Mesendoderm (in vitro differentiated cells): Measurements from ENCODE around the gene ENPP6.

Experiments used
- DNase-seq: peaks from one replicate; pipeline ENCODE4 v3.0.0; 2013
- H2AK5ac ChIP-seq: 2 replicates; pipeline ENCODE4 v1.6.1; 2013; ENCODE audit warnings: low read length, inconsistent platforms
- H2BK120ac ChIP-seq: 2 replicates; pipeline ENCODE4 v1.6.1; 2013; ENCODE audit warnings: low read depth, mild to moderate bottlenecking, low read length, moderate library complexity, mixed read lengths
- H2BK15ac ChIP-seq: replicated peaks from 2 replicates; pipeline ENCODE4 v1.6.1; 2013; ENCODE audit warnings: low read depth, mild to moderate bottlenecking, moderate library complexity
- H2BK5ac ChIP-seq: 2 replicates; pipeline ENCODE4 v1.6.1; 2013; ENCODE audit warnings: low read length, inconsistent platforms
- H3K18ac ChIP-seq: 2 replicates; pipeline ENCODE4 v1.6.1; 2013; ENCODE audit warnings: mild to moderate bottlenecking, low read length, mixed read lengths
- H3K23ac ChIP-seq: one replicate; pipeline ENCODE4 v1.6.1; 2013; ENCODE audit warnings: low read length
- H3K27ac ChIP-seq: 2 replicates; pipeline ENCODE4 v1.5.1; 2013; ENCODE audit warnings: low read depth, mild to moderate bottlenecking, inconsistent platforms, low read length, moderate library complexity
- H3K27me3 ChIP-seq: 2 replicates; pipeline ENCODE4 v1.6.1; 2013; ENCODE audit warnings: low read length, control low read depth, mild to moderate bottlenecking, inconsistent platforms; ENCODE audit not compliant: insufficient read depth, poor library complexity
- H3K36me3 ChIP-seq: 2 replicates; pipeline ENCODE4 v1.6.1; 2013; ENCODE audit warnings: low read length, inconsistent platforms; ENCODE audit not compliant: control insufficient read depth, insufficient read depth
- H3K4ac ChIP-seq: one replicate; pipeline ENCODE4 v1.6.1; 2013; ENCODE audit warnings: low read depth, mild to moderate bottlenecking, low read length, moderate library complexity
- H3K4me1 ChIP-seq: 2 replicates; pipeline ENCODE4 v1.6.1; 2013; ENCODE audit warnings: low read depth, low read length, inconsistent platforms; ENCODE audit not compliant: control insufficient read depth
- H3K4me2 ChIP-seq: 2 replicates; pipeline ENCODE4 v1.6.1; 2013; ENCODE audit warnings: low read length
- H3K4me3 ChIP-seq: 2 replicates; pipeline ENCODE4 v1.5.1; 2013; ENCODE audit warnings: mild to moderate bottlenecking, low read length
- H3K56ac ChIP-seq: one replicate; pipeline ENCODE4 v1.6.1; 2013; ENCODE audit warnings: low read length
- H3K79me1 ChIP-seq: 2 replicates; pipeline ENCODE4 v1.6.1; 2013; ENCODE audit warnings: low read length, inconsistent platforms
- H3K79me2 ChIP-seq: 2 replicates; pipeline ENCODE4 v1.6.1; 2013; ENCODE audit warnings: mild to moderate bottlenecking, low read length; ENCODE audit not compliant: control insufficient read depth, insufficient read depth
- H3K9ac ChIP-seq: 2 replicates; pipeline ENCODE4 v1.6.1; 2013; ENCODE audit warnings: low read length, inconsistent platforms
- H4K5ac ChIP-seq: one replicate; pipeline ENCODE4 v1.6.1; 2013; ENCODE audit warnings: low read length
- H4K8ac ChIP-seq: one replicate; pipeline ENCODE4 v1.6.1; 2013; ENCODE audit warnings: low read depth, mild to moderate bottlenecking, control low read depth, low read length, moderate library complexity
- WGBS: extraction: QIAGEN DNeasy Blood & Tissue Kit; methylation state at CpG from one replicate; pipeline ENCODE4 v1.1.7; 2013; ENCODE audit warnings: low lambda C conversion rate, missing lambda C conversion rate; ENCODE audit not compliant: insufficient coverage; ENCODE audit errors: extremely low coverage; 5-methylcytosine and 5-hydroxymethylcytosine counted together

The ENPP6 gene

DNA sequence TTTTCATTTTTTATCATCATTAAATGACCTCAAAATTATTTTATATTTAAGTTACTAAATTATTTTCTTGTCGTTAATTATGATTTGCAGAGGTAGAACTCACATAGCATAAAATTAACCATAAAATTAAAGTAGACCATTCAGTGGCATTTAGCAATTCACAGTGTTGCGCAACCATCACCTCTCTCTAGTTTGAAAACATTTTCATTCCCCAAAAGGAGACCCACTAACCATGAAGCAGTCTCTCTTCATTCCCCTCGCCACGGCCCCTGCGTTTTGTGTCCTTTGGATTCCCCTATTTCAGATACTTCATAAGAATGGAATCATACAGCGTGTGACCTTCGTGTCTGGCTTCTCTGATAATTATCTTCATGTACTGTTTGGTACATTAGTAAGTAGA, 154.9 kb downstream of the ENPP6 start:
- H3K18ac ChIP-seq, result no peak overlapping the region
- no peak overlapping the region for H2AK5ac ChIP-seq
- no peak overlapping the region for H2BK5ac ChIP-seq
- no peak overlapping the region for H3K4me2 ChIP-seq
- H3K79me2 ChIP-seq, result no peaks in the 10 kb centered on the region
- H4K8ac ChIP-seq, result no peak overlapping the region
- H3K56ac ChIP-seq, result no peak overlapping the region
- H3K9ac ChIP-seq, result no peak overlapping the region
- no peaks in the 10 kb centered on the region for H3K36me3 ChIP-seq
- no peaks in the 10 kb centered on the region for H3K27me3 ChIP-seq
- no peak overlapping the region for H3K27ac ChIP-seq
- H3K4ac ChIP-seq, result no peak overlapping the region
- no peaks in the 10 kb centered on the region for H3K4me1 ChIP-seq
- no peak overlapping the region for H2BK15ac ChIP-seq
- no peaks in the 10 kb centered on the region for H3K79me1 ChIP-seq
- no peak for DNase-seq
- no CpG with 5 or more reads among the region's 7 CpGs for WGBS
- H4K5ac ChIP-seq, result no peak overlapping the region
- H3K23ac ChIP-seq, result no peak overlapping the region
- H3K4me3 ChIP-seq, result no peak overlapping the region
- H2BK120ac ChIP-seq, result no peak overlapping the region

DNA sequence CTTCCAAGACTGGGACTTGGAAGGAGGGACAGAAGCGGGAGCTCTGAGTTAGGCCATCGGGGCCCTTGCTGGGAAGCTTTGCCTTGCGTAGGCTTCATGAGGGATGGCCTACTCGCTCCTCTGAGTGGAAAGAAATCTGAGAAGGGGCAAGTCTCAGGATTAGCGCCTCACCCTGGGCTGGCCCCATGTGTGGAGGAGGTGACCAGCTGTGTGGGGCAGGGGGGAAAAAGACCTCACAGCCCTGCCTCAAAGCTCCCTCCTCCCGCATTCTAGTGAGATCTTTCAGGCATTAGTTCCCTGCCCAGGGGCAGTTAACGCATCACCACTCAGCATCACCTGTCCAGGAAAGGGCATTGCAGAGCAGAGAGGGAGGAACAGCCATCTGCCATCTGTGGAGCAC, 156.1 kb downstream of the ENPP6 start:
- no peak overlapping the region for H2BK120ac ChIP-seq
- no peaks in the 10 kb centered on the region for H3K27me3 ChIP-seq
- no peak overlapping the region for H2BK5ac ChIP-seq
- no peaks in the 10 kb centered on the region for H3K79me2 ChIP-seq
- H3K4ac ChIP-seq, result no peak overlapping the region
- peak; percentile 31 for DNase-seq
- H3K4me3 ChIP-seq, result no peak overlapping the region
- no peak overlapping the region for H3K27ac ChIP-seq
- no peak overlapping the region for H3K56ac ChIP-seq
- no peak overlapping the region for H3K23ac ChIP-seq
- no peak overlapping the region for H4K5ac ChIP-seq
- H3K18ac ChIP-seq, result no peak overlapping the region
- H2BK15ac ChIP-seq, result no peak overlapping the region
- no peak overlapping the region for H4K8ac ChIP-seq
- no peak overlapping the region for H3K4me2 ChIP-seq
- H3K9ac ChIP-seq, result no peak overlapping the region
- H3K36me3 ChIP-seq, result no peaks in the 10 kb centered on the region
- WGBS, result no CpG with 5 or more reads among the region's 7 CpGs
- H2AK5ac ChIP-seq, result no peak overlapping the region
- H3K79me1 ChIP-seq, result no peaks in the 10 kb centered on the region
- H3K4me1 ChIP-seq, result no peaks in the 10 kb centered on the region

GRCh38 chr4:184059099-184059498, 158.6 kb downstream of the ENPP6 start:
- DNase-seq, result no peak
- WGBS, result no CpG with 5 or more reads among the region's 3 CpGs
- Histone ChIP-seq H4K5ac (no peak overlapping the region), H4K8ac (no peak overlapping the region), H3K4ac (no peak overlapping the region), H2BK5ac (no peak overlapping the region), H3K9ac (no peak overlapping the region), H2AK5ac (no peak overlapping the region), H3K4me1 (no peaks in the 10 kb centered on the region), H3K56ac (no peak overlapping the region), H2BK15ac (no peak overlapping the region), H3K18ac (no peak overlapping the region), H3K27me3 (no peaks in the 10 kb centered on the region), H3K36me3 (no peaks in the 10 kb centered on the region), H3K79me2 (no peaks in the 10 kb centered on the region), H3K79me1 (no peaks in the 10 kb centered on the region), H2BK120ac (no peak overlapping the region), H3K27ac (no peak overlapping the region), H3K23ac (no peak overlapping the region), H3K4me2 (no peak overlapping the region), H3K4me3 (no peak overlapping the region)

DNA sequence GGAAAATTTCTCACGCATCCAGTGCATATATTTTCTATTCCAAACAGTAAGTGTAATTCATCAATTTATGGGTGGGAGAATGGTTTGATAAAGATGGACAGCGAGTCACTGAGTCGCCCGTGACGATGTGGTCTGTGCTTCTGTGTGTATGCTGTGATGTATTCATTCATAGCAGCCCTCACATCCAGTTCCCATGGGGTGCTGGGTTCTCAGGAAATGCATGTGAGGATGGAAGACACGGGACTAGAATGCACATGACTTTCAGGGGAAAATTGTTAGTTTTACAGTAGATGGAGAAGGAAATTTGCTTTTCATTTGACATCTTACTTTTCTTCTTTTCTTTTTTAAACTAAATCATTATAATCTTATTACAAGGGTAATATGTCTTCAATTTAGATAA, 159.6 kb downstream of the ENPP6 start:
- no CpG with 5 or more reads among the region's 6 CpGs for WGBS
- Histone ChIP-seq H3K4me3 (no peak overlapping the region), H3K4ac (no peak overlapping the region), H2BK5ac (no peak overlapping the region), H3K36me3 (no peaks in the 10 kb centered on the region), H4K8ac (no peak overlapping the region), H2BK120ac (no peak overlapping the region), H3K27me3 (no peaks in the 10 kb centered on the region), H3K4me1 (no peaks in the 10 kb centered on the region), H4K5ac (no peak overlapping the region), H3K27ac (no peak overlapping the region), H3K56ac (no peak overlapping the region), H3K9ac (no peak overlapping the region), H2AK5ac (no peak overlapping the region), H3K4me2 (no peak overlapping the region), H2BK15ac (no peak overlapping the region), H3K23ac (no peak overlapping the region), H3K18ac (no peak overlapping the region), H3K79me1 (no peaks in the 10 kb centered on the region), H3K79me2 (no peaks in the 10 kb centered on the region)
- DNase-seq, result no peak

- Histone ChIP-seq H2BK5ac (no peak overlapping the region), H3K36me3 (no peaks in the 10 kb centered on the region), H3K23ac (no peak overlapping the region), H2BK15ac (no peak overlapping the region), H4K5ac (no peak overlapping the region), H2BK120ac (no peak overlapping the region), H3K56ac (no peak overlapping the region), H3K4me3 (no peak overlapping the region), H3K79me2 (no peaks in the 10 kb centered on the region), H3K18ac (no peak overlapping the region), H3K4me1 (no peaks in the 10 kb centered on the region), H2AK5ac (no peak overlapping the region), H3K27ac (no peak overlapping the region), H4K8ac (no peak overlapping the region), H3K9ac (no peak overlapping the region), H3K4ac (no peak overlapping the region), H3K27me3 (no peaks in the 10 kb centered on the region), H3K4me2 (no peak overlapping the region), H3K79me1 (no peaks in the 10 kb centered on the region)
- no CpG with 5 or more reads among the region's 14 CpGs for WGBS
- no peak for DNase-seq
Measured at GRCh38 chr4:184056877-184057276, 160.8 kb downstream of the ENPP6 start.

DNA sequence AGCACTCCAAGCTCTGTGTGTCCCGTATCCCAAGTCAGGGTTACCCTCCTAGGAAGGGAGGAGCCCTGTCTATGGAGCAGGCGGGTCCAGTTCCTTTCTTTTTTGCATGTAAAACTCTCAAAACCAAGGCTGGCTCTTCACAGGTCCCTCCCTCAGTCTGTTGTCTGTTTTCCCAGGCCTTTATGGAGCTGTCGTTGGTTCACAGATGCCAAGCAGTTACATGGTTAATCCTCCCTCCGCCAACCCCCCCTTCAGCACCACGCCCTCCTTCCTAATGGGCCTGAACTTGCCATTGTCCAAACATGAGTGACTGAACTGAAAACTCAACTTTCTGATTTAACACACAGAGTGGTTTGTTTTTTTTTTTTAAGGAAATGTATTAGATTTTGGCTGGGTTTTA, 164.2 kb downstream of the ENPP6 start:
- Histone ChIP-seq H3K56ac (no peak overlapping the region), H3K23ac (no peak overlapping the region), H3K4ac (no peak overlapping the region), H2AK5ac (no peak overlapping the region), H3K4me2 (no peak overlapping the region), H3K4me3 (no peak overlapping the region), H3K27ac (no peak overlapping the region), H2BK15ac (no peak overlapping the region), H3K4me1 (no peaks in the 10 kb centered on the region), H3K79me1 (no peaks in the 10 kb centered on the region), H2BK5ac (no peak overlapping the region), H3K27me3 (no peaks in the 10 kb centered on the region), H3K79me2 (no peaks in the 10 kb centered on the region), H3K9ac (no peak overlapping the region), H2BK120ac (no peak overlapping the region), H4K8ac (no peak overlapping the region), H3K18ac (no peak overlapping the region), H4K5ac (no peak overlapping the region), H3K36me3 (no peaks in the 10 kb centered on the region)
- no CpG with 5 or more reads among the region's 5 CpGs for WGBS
- DNase-seq, result no peak
